Measurements from ENCODE around the gene TMEM178B.

The TMEM178B gene

GRCh38 chr7:141352955-141353354 lies 279.1 kb downstream of the TMEM178B start:
- no peak overlapping the region for H3K4me3 ChIP-seq (ENCODE audit: low read depth, low read length)
- TF ChIP-seq, protein P1, sequence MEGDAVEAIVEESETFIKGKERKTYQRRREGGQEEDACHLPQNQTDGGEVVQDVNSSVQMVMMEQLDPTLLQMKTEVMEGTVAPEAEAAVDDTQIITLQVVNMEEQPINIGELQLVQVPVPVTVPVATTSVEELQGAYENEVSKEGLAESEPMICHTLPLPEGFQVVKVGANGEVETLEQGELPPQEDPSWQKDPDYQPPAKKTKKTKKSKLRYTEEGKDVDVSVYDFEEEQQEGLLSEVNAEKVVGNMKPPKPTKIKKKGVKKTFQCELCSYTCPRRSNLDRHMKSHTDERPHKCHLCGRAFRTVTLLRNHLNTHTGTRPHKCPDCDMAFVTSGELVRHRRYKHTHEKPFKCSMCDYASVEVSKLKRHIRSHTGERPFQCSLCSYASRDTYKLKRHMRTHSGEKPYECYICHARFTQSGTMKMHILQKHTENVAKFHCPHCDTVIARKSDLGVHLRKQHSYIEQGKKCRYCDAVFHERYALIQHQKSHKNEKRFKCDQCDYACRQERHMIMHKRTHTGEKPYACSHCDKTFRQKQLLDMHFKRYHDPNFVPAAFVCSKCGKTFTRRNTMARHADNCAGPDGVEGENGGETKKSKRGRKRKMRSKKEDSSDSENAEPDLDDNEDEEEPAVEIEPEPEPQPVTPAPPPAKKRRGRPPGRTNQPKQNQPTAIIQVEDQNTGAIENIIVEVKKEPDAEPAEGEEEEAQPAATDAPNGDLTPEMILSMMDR (IDR thresholded peaks at IDR 0.05; ENCODE audit: low read depth, low read length): no peak

- H3K4me3 ChIP-seq (ENCODE audit: low read depth, low read length): no peak overlapping the region
- TF ChIP-seq, protein P1 (IDR thresholded peaks at IDR 0.05; ENCODE audit: low read depth, low read length): no peak
These were observed 280.4 kb downstream of the TMEM178B start for GRCh38 chr7:141354251-141354650.

DNA sequence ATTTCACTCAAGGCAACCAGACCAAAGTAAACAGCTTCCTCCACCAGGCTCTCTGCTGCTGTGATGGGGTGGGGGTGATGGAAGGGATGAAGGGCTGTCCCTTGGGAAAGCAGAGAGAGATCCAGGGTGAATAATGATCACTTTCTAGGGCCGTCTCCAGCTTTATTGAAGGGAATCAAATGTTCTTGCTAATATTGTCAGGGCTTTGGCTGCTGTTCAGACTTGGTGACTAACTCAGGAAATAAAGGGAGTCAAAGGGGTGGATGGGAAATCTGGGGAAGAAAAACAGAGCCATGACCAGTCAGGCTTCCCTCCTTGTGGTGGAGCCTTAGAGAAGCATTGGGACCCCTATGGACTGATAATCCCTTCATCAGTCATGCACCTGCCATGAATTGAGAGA lies 281.2 kb downstream of the TMEM178B start:
- TF ChIP-seq, protein P1 (IDR thresholded peaks at IDR 0.05; ENCODE audit: low read depth, low read length): no peak
- H3K4me3 ChIP-seq (ENCODE audit: low read depth, low read length): no peak overlapping the region

- no peak overlapping the region for H3K4me3 ChIP-seq (ENCODE audit: low read depth, low read length)
- TF ChIP-seq, protein P1 (IDR thresholded peaks at IDR 0.05; ENCODE audit: low read depth, low read length): no peak
These were observed 282.3 kb downstream of the TMEM178B start for GRCh38 chr7:141356161-141356560.

GRCh38 chr7:141358386-141358785 lies 284.5 kb downstream of the TMEM178B start:
- H3K4me3 ChIP-seq (ENCODE audit: low read depth, low read length): no peak overlapping the region
- TF ChIP-seq, protein P1 (IDR thresholded peaks at IDR 0.05; ENCODE audit: low read depth, low read length): no peak

GRCh38 chr7:141359262-141359661 lies 285.4 kb downstream of the TMEM178B start:
- no peak overlapping the region for H3K4me3 ChIP-seq (ENCODE audit: low read depth, low read length)
- TF ChIP-seq, protein P1 (IDR thresholded peaks at IDR 0.05; ENCODE audit: low read depth, low read length): no peak

GRCh38 chr7:141359740-141360415 lies 286.0 kb downstream of the TMEM178B start:
- no peak overlapping the region for H3K4me3 ChIP-seq (ENCODE audit: low read depth, low read length)
- TF ChIP-seq, protein P1 (IDR thresholded peaks at IDR 0.05; ENCODE audit: low read depth, low read length): no peak
